Nephron (organoid): ENCODE results near the gene SENP3.

Source experiments
- H3K27ac Mint-ChIP-seq, 3 experiments: 2 replicates each; pipeline ENCODE4 v1.8.0; 2020; ENCODE audit warnings: mixed read lengths in 3 of 3, mild to moderate bottlenecking in 2 of 3, moderate library complexity in 1 of 3
- H3K27me3 Mint-ChIP-seq: 2 replicates; pipeline ENCODE4 v1.8.0; 2021; ENCODE audit warnings: low read depth, mild to moderate bottlenecking, moderate library complexity, mixed read lengths
- H3K36me3 Mint-ChIP-seq: 2 replicates; pipeline ENCODE4 v1.8.0; 2020; ENCODE audit warnings: low read depth, mixed read lengths
- H3K4me1 Mint-ChIP-seq: 2 replicates; pipeline ENCODE4 v1.8.0; 2020; ENCODE audit warnings: mixed read lengths
- H3K4me3 Mint-ChIP-seq, 3 experiments: 2 replicates each; pipeline ENCODE4 v1.8.0; 2020; ENCODE audit warnings: mild to moderate bottlenecking in 3 of 3, mixed read lengths in 3 of 3, moderate library complexity in 2 of 3
- H3K9me3 Mint-ChIP-seq: 2 replicates; pipeline ENCODE4 v1.8.0; 2020; ENCODE audit warnings: mixed read lengths
- TF ChIP-seq, protein P1 (sequence below), 3 experiments: fragments of 200-600 bp; sonication (generic); IDR thresholded peaks; one replicate each; pipeline ENCODE4 v1.5.0; 2021; ENCODE audit warnings: antibody characterized with exemption in 3 of 3; ENCODE audit not compliant: unreplicated experiment in 3 of 3

SENP3 gene

GRCh38 chr17:7523033-7523432 is 38.7 kb upstream of the SENP3 start:
- Mint-ChIP-seq H3K27me3 (no peaks in the 10 kb centered on the region), H3K4me1 (no peaks in the 10 kb centered on the region)

DNA sequence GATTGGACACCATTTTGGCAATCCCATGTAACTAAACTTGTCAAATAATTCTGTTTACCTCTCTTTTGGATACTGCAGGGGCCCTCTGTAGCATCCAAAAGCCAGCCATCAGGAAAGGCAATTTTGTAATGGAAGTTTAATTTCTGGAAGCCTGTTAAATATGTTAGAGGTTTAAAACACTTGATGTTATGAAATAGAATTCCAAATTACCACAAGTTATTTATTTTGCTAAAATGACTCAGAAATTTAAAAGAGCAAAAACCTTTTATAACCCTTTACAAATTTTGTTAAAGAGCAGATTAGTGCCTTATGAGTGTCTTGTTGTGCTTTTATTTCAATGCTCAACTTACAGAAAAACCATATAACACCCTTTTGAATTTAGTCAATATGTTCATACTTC is 32.9 kb upstream of the SENP3 start:
- TF ChIP-seq, protein P1, sequence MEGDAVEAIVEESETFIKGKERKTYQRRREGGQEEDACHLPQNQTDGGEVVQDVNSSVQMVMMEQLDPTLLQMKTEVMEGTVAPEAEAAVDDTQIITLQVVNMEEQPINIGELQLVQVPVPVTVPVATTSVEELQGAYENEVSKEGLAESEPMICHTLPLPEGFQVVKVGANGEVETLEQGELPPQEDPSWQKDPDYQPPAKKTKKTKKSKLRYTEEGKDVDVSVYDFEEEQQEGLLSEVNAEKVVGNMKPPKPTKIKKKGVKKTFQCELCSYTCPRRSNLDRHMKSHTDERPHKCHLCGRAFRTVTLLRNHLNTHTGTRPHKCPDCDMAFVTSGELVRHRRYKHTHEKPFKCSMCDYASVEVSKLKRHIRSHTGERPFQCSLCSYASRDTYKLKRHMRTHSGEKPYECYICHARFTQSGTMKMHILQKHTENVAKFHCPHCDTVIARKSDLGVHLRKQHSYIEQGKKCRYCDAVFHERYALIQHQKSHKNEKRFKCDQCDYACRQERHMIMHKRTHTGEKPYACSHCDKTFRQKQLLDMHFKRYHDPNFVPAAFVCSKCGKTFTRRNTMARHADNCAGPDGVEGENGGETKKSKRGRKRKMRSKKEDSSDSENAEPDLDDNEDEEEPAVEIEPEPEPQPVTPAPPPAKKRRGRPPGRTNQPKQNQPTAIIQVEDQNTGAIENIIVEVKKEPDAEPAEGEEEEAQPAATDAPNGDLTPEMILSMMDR (IDR thresholded peaks at IDR 0.05; ENCODE audit: unreplicated experiment in 3 of 3), result no peak
- Mint-ChIP-seq H3K36me3 (peaks cover 14% of the 10 kb centered on the region), H3K27ac (no peak overlapping the region), H3K4me1 (no peaks in the 10 kb centered on the region), H3K4me3 (no peak overlapping the region), H3K27me3 (no peaks in the 10 kb centered on the region), H3K9me3 (peaks cover 25% of the 10 kb centered on the region)

More at GRCh38 chr17:7523033-7523432, 38.7 kb upstream of the SENP3 start:
- H3K4me3 Mint-ChIP-seq, result no peak overlapping the region
- TF ChIP-seq, protein P1 (IDR thresholded peaks at IDR 0.05; ENCODE audit: unreplicated experiment in 3 of 3), result no peak
- H3K9me3 Mint-ChIP-seq, result peaks cover 11% of the 10 kb centered on the region
- H3K36me3 Mint-ChIP-seq, result peaks cover 6% of the 10 kb centered on the region
- H3K27ac Mint-ChIP-seq, result no peak overlapping the region

GRCh38 chr17:7530023-7530900 is 31.5 kb upstream of the SENP3 start:
- Mint-ChIP-seq H3K4me3 (no peak overlapping the region), H3K4me1 (no peaks in the 10 kb centered on the region), H3K9me3 (peaks cover 32% of the 10 kb centered on the region), H3K27ac (peak overlapping the region; percentile 48 to 76 (median 56)), H3K27me3 (no peaks in the 10 kb centered on the region), H3K36me3 (peaks cover 14% of the 10 kb centered on the region)
- TF ChIP-seq, protein P1 (IDR thresholded peaks at IDR 0.05; ENCODE audit: unreplicated experiment in 3 of 3), result no peak

GRCh38 chr17:7538050-7538449 is 23.7 kb upstream of the SENP3 start:
- no peaks in the 10 kb centered on the region for H3K4me1 Mint-ChIP-seq
- peaks cover 10% of the 10 kb centered on the region for H3K9me3 Mint-ChIP-seq
- peak overlapping the region in 1 of 3 experiments; percentile 93 for H3K27ac Mint-ChIP-seq
- H3K4me3 Mint-ChIP-seq, result no peak overlapping the region
- no peaks in the 10 kb centered on the region for H3K36me3 Mint-ChIP-seq
- TF ChIP-seq, protein P1 (IDR thresholded peaks at IDR 0.05; ENCODE audit: unreplicated experiment in 3 of 3), result no peak
- peaks cover 3% of the 10 kb centered on the region for H3K27me3 Mint-ChIP-seq

DNA sequence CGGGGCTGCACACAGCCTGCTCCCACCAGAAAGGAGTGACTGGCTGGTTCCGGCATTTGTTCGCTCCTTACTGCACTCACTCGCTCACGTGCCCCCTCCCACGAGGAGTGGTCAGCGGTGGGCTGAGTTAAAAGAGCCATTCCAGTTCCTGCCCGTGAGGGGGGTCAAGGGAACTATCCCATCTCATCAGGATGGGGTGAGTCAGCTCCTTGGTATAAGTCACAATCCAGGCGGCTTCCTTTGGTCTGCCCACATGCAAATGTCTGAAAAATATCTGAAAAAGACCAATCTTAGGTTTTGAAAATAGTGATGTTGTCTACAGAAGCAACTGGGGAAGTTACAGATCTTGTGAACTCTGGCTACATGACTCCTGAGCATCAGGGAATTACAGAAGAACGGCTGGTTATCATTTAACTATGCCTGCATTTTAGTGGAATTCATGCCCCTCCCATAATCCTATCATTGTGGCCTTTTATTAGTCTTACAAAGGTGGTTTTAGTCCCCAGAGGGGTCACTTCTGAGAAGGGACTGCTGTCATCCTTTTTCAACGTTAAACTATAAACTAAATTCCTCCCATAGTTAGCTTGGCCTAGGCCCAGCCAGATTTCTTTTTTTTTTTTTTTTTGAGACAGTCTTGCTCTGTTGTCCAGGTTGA is 22.7 kb upstream of the SENP3 start:
- peaks cover 3% of the 10 kb centered on the region for H3K27me3 Mint-ChIP-seq
- TF ChIP-seq, protein P1 (IDR thresholded peaks at IDR 0.05; ENCODE audit: unreplicated experiment in 3 of 3), result no peak
- H3K27ac Mint-ChIP-seq, result peak overlapping the region; percentile 54 to 93 (median 76)
- H3K9me3 Mint-ChIP-seq, result peaks cover 9% of the 10 kb centered on the region
- no peak overlapping the region for H3K4me3 Mint-ChIP-seq
- H3K36me3 Mint-ChIP-seq, result no peaks in the 10 kb centered on the region
- H3K4me1 Mint-ChIP-seq, result peaks cover 5% of the 10 kb centered on the region
